Measurements from ENCODE around the gene ENDOG.
"Not testable (repeated sequence)": the region's sequence is repeated elsewhere in the genome, so short reads cannot be mapped to it uniquely, and the experiment has no call there.

The ENDOG gene

GRCh38 chr9:128870128-128870940, 52.0 kb downstream of the ENDOG start:
- TF ChIP-seq, protein P1, sequence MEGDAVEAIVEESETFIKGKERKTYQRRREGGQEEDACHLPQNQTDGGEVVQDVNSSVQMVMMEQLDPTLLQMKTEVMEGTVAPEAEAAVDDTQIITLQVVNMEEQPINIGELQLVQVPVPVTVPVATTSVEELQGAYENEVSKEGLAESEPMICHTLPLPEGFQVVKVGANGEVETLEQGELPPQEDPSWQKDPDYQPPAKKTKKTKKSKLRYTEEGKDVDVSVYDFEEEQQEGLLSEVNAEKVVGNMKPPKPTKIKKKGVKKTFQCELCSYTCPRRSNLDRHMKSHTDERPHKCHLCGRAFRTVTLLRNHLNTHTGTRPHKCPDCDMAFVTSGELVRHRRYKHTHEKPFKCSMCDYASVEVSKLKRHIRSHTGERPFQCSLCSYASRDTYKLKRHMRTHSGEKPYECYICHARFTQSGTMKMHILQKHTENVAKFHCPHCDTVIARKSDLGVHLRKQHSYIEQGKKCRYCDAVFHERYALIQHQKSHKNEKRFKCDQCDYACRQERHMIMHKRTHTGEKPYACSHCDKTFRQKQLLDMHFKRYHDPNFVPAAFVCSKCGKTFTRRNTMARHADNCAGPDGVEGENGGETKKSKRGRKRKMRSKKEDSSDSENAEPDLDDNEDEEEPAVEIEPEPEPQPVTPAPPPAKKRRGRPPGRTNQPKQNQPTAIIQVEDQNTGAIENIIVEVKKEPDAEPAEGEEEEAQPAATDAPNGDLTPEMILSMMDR (IDR thresholded peaks at IDR 0.05; ENCODE audit: low read depth, low read length), result no peak
- in situ Hi-C loops (cut with HindIII; ENCODE audit: low sequenced_read_pairs), result no loop called here
- H3K4me3 ChIP-seq (ENCODE audit: low read depth, low read length), result no peak overlapping the region
- DNase-seq (ENCODE audit: low read depth, low spot score), result no peak

GRCh38 chr9:128870941-128871265, 52.6 kb downstream of the ENDOG start:
- in situ Hi-C loops (cut with HindIII; ENCODE audit: low sequenced_read_pairs); H3K4me3 ChIP-seq (ENCODE audit: low read depth, low read length): not testable (repeated sequence)

More at GRCh38 chr9:128870941-128871265, 52.6 kb downstream of the ENDOG start:
- not testable (repeated sequence) for DNase-seq (ENCODE audit: low read depth, low spot score)
